Measurements from ENCODE around the gene PRIMA1.

Gene PRIMA1

GRCh38 chr14:93688239-93688666 lies 100.0 kb downstream of the PRIMA1 start:
- DNase-seq (ENCODE audit: low read depth, low spot score), result no peak
- H3K27ac ChIP-seq, result no peak overlapping the region

GRCh38 chr14:93686268-93686667 lies 102.0 kb downstream of the PRIMA1 start:
- DNase-seq (ENCODE audit: low read depth, low spot score), result peak; percentile 3
- no peak overlapping the region for H3K27ac ChIP-seq

DNA sequence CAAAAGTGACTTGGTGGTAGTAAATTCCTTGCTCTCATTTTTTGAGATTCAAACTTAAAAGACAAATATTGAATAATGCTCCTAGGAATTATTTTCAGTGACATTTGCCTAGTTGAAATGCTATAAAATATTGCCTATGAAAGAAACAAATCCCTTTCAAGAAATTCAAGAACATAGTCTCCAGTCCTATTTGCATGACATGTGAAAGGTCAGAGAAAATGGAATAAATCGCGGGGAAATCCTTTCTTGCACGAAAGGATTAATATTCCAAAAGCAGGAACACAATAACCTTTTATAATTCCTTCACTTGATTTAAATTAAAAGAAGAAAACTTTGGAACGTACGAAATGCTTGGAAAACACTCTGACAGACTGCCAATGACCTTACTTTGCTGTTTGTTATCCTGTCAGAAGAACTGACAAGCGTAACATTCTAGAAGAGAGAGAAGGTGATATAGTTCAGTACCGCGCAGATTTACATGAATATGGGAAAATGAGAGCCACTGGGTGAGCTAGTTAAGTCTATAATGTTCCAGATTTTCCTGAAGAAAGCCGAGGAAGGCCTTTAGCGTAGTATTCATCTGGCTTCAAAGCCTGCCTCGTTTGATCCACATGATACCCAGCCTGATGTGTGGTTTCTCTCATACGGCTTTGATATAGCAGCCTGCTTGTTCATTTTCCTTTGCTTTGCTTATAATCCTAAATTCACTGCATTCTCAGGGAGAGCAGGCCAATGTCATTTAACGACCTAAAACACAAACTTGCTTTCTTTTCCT lies 103.0 kb downstream of the PRIMA1 start:
- no peak overlapping the region for H3K27ac ChIP-seq
- no peak for DNase-seq (ENCODE audit: low read depth, low spot score)

- DNase-seq (ENCODE audit: low read depth, low spot score), result no peak
- H3K27ac ChIP-seq, result no peak overlapping the region
Observed at GRCh38 chr14:93683226-93683625, 105.1 kb downstream of the PRIMA1 start.

GRCh38 chr14:93682459-93682858 lies 105.8 kb downstream of the PRIMA1 start:
- no peak for DNase-seq (ENCODE audit: low read depth, low spot score)
- no peak overlapping the region for H3K27ac ChIP-seq

DNA sequence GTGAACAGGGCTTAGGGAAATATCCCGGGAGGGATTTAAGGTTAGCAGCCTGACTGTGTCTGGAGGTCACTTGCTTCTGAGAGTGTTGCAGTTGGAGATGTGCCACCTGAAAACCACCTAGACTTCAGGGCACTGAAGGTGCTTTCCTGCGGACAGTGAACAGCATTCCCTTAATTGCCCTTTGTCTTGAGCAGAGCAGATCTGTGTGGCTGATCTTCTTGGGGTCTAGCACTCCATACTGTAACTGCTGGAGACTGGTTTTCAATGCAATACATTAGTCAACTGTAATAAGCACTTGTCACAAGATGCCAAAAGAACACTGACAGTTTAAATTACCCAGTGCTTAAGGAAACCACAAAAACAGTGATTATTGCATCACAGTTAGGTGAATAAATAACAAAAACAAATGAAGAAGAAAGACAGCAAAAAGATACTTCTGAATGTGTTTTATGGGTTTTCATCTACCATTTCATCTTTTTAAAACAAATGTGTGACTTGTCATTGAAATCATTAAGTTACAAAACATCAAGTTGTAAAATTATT lies 111.8 kb downstream of the PRIMA1 start:
- no peak for DNase-seq (ENCODE audit: low read depth, low spot score)
- no peak overlapping the region for H3K27ac ChIP-seq

GRCh38 chr14:93675651-93676050 lies 112.6 kb downstream of the PRIMA1 start:
- H3K27ac ChIP-seq, result no peak overlapping the region
- no peak for DNase-seq (ENCODE audit: low read depth, low spot score)

DNA sequence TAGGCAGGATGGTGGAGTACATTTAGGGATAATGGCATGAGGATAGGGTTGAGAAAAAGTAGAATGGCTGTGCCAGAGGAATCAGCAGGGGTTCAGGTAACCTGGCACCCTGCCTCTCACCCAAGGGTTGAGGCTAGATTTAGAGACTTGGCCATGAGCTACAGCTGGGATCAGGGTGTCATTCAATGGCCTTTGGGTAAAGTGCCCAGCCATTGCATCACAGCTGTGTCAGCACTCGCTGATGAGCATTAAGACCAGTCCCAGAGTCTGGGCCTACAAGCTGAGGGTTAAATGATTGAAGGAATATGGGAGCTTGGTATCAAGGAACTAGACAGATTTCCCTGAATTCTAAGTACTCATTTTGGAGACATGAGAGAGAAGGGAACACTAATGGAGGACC lies 113.9 kb downstream of the PRIMA1 start:
- H3K27ac ChIP-seq, result no peak overlapping the region
- no peak for DNase-seq (ENCODE audit: low read depth, low spot score)

DNA sequence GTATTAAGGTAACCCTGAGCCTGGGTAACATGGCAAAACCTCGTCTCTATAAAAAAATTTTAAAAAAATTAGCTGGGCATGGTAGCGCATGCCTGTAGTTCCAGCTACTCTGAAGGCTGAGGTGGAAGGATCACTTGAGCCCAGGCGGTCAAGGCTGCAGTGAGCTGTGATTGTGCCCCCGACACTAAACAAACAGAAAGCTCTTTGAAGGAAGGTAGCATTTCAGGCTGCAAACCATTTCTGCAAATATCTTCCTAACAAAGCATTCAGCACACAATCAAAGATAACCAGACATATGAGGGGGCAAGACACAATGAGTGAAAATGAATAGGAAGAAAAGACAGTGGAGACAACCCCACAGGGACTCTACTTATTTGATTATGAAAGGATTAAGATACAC lies 118.7 kb downstream of the PRIMA1 start:
- DNase-seq (ENCODE audit: low read depth, low spot score), result no peak
- H3K27ac ChIP-seq, result no peak overlapping the region

Data from epithelial cell of prostate (primary cell).